CD14-positive monocyte (primary cell): ENCODE measurements around the gene PPP2R1B. TPM values are rescaled to one million over a fixed set of nuclear protein-coding genes. Genes with fewer than 3 reads are reported as not detected.

ENCODE experiments used
- DNase-seq, 3 donors: peaks; one replicate each; pipeline ENCODE4 v3.0.0-alpha.2; 2011 to 2022
- H2AFZ ChIP-seq: 2 replicates; pipeline ENCODE4 v1.6.0; 2012; ENCODE audit warnings: mild to moderate bottlenecking, low read depth, low read length, inconsistent platforms; ENCODE audit not compliant: insufficient read depth, poor library complexity, severe bottlenecking
- H3K27ac ChIP-seq, 2 donors: 1 replicate in 1 of 2; 2 replicates in 1 of 2; pipeline ENCODE4 v1.5.1; 2012 to 2013; ENCODE audit warnings: low read length in 2 of 2, control low read depth in 1 of 2, inconsistent platforms in 1 of 2, low read depth in 1 of 2, mild to moderate bottlenecking in 1 of 2
- H3K27me3 ChIP-seq, 2 donors: one replicate each; pipeline versions ENCODE4 v1.6.0 to v1.6.1; 2011 to 2013; ENCODE audit warnings: low read length in 2 of 2; ENCODE audit not compliant: control insufficient read depth in 2 of 2, insufficient read depth in 2 of 2
- H3K36me3 ChIP-seq, 2 donors: replicated peaks in 1 of 2; 1 replicate in 1 of 2; 2 replicates in 1 of 2; pipeline versions ENCODE4 v1.5.1 to v1.6.1; 2012 to 2013; ENCODE audit warnings: low read length in 2 of 2, control low read depth in 1 of 2, inconsistent platforms in 1 of 2, mild to moderate bottlenecking in 1 of 2; ENCODE audit not compliant: insufficient read depth in 2 of 2, control insufficient read depth in 1 of 2
- H3K4me1 ChIP-seq, 2 donors: 1 replicate in 1 of 2; 2 replicates in 1 of 2; pipeline versions ENCODE4 v1.5.1 to v1.6.1; 2012 to 2013; ENCODE audit warnings: low read length in 2 of 2, control low read depth in 1 of 2, inconsistent platforms in 1 of 2, mild to moderate bottlenecking in 1 of 2, moderate library complexity in 1 of 2; ENCODE audit not compliant: insufficient read depth in 2 of 2, control insufficient read depth in 1 of 2
- H3K4me2 ChIP-seq: replicated peaks from 2 replicates; pipeline ENCODE3; 2012; ENCODE audit warnings: low read length, moderate library complexity, mild to moderate bottlenecking; ENCODE audit not compliant: poor library complexity, severe bottlenecking; ENCODE audit errors: extremely low read depth
- H3K4me3 ChIP-seq, 3 experiments: fragments of 200-600 bp in 1 of 3; sonication (generic) in 1 of 3; replicated peaks in 1 of 3; 1 replicate in 2 of 3; 2 replicates in 1 of 3; pipeline ENCODE4 v1.5.1; 2011 to 2013; ENCODE audit warnings: low read length in 3 of 3, mild to moderate bottlenecking in 3 of 3, control low read depth in 2 of 3, low read depth in 2 of 3, inconsistent platforms in 1 of 3, moderate library complexity in 1 of 3
- H3K79me2 ChIP-seq: 2 replicates; pipeline ENCODE4 v1.6.0; 2012; ENCODE audit warnings: mild to moderate bottlenecking, control low read depth, inconsistent platforms, low read length, moderate library complexity; ENCODE audit not compliant: insufficient read depth
- H3K9ac ChIP-seq: 2 replicates; pipeline ENCODE4 v1.6.0; 2017; ENCODE audit warnings: low read length, mild to moderate bottlenecking; ENCODE audit not compliant: insufficient read depth, poor library complexity, severe bottlenecking
- H3K9me3 ChIP-seq, 2 donors: replicated peaks in 1 of 2; 1 replicate in 1 of 2; 2 replicates in 1 of 2; pipeline versions ENCODE4 v1.5.1 to v1.6.1; 2012 to 2013; ENCODE audit warnings: low read length in 2 of 2, control low read depth in 1 of 2; ENCODE audit not compliant: control insufficient read depth in 1 of 2, insufficient read depth in 1 of 2
- H4K20me1 ChIP-seq: 2 replicates; pipeline ENCODE4 v1.6.0; 2012; ENCODE audit warnings: mild to moderate bottlenecking, low read length, control low read depth, moderate library complexity; ENCODE audit not compliant: insufficient read depth
- H3K27ac Mint-ChIP-seq, 7 donors: one replicate each; pipeline ENCODE4 v1.8.0; 2020; ENCODE audit warnings: mild to moderate bottlenecking in 7 of 7, mixed read lengths in 7 of 7, moderate library complexity in 6 of 7, inconsistent platforms in 2 of 7
- H3K27me3 Mint-ChIP-seq, 3 donors: one replicate each; pipeline ENCODE4 v1.8.0; 2021 to 2022; ENCODE audit warnings: low read depth in 3 of 3, mild to moderate bottlenecking in 3 of 3, mixed read lengths in 3 of 3, moderate library complexity in 3 of 3, inconsistent platforms in 1 of 3
- H3K36me3 Mint-ChIP-seq, 2 donors: one replicate each; pipeline ENCODE4 v1.8.0; 2020; ENCODE audit warnings: mixed read lengths in 2 of 2, inconsistent platforms in 1 of 2, mild to moderate bottlenecking in 1 of 2
- H3K4me1 Mint-ChIP-seq: one replicate; pipeline ENCODE4 v1.8.0; 2020; ENCODE audit warnings: mild to moderate bottlenecking, mixed read lengths
- H3K4me3 Mint-ChIP-seq, 2 donors: one replicate each; pipeline ENCODE4 v1.8.0; 2020; ENCODE audit warnings: mild to moderate bottlenecking in 2 of 2, mixed read lengths in 2 of 2, moderate library complexity in 1 of 2
- H3K9me3 Mint-ChIP-seq, 7 donors: one replicate each; pipeline ENCODE4 v1.8.0; 2020 to 2022; ENCODE audit warnings: mixed read lengths in 7 of 7, mild to moderate bottlenecking in 6 of 7, moderate library complexity in 6 of 7, inconsistent platforms in 2 of 7
- WGBS: methylation state at CpG from one replicate; pipeline ENCODE4 v1.1.5; 2013; ENCODE audit warnings: missing lambda C conversion rate; ENCODE audit not compliant: insufficient coverage; 5-methylcytosine and 5-hydroxymethylcytosine counted together
- intact Hi-C, 2 donors: fragments of 100-400 bp; cut with micrococcal nuclease; formaldehyde crosslinking; loops; one replicate each; pipeline versions ENCODE4 v1.15.0 to v1.15.1; 2023
- polyA plus RNA-seq, 3 donors: library from polyadenylated mRNA; depleted of rRNA in 1 of 3; unstranded in 2 of 3; stranded (reverse) in 1 of 3; fragments of 300-500 nt in 2 of 3; fragments of >200 nt in 1 of 3; fragmentation: Illumina TruSeq in 2 of 3; gene quantifications; 1 replicate in 2 of 3; 2 replicates in 1 of 3; pipeline ENCODE4 v1.2.3, GENCODE V29; 2012 to 2021
- TF ChIP-seq, protein P1 (sequence below): fragments of 200-600 bp; IDR thresholded peaks from one replicate; pipeline ENCODE4 v1.8.0; 2022; ENCODE audit warnings: antibody characterized with exemption, mild to moderate bottlenecking

Gene PPP2R1B
- polyA plus RNA-seq, 3 donors = 5.4 to 16.9 (median 11.2) TPM

DNA sequence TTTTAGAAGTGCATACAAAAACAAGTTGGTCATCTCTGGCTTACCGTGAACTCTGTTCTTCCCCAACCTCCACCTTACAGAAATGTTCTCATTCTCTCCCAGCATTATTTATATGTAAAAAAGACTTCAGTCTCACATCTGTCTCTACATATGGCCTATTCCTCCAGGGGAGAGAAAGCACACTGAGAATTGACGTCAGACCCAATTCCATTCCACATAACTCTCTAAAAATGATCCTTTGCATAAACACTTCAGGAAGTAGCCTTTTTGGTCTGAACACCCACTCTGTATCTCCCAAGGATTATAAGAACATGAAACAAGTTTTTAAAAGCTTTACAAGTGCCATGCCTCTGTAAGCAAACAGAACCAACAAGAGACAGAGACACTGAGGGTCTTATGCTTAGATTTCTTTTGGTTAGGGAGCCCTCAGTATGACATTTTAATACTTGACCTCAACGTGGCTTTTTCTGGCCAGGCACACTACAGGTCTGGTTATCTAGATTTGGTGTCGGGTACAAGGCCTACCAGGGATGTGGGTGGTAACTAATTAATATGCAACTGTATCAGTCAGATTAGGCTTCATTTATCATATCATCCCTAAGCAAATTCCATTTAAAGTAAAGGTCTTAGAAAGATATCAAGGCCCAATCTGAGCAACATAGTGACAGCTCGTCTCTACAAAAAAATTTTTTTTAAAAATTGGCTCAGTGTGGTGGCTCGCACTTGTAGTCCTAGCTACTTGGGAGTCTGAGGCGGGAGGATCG is 48.5 kb upstream of the PPP2R1B start:
- peaks cover 7% of the 10 kb centered on the region for H3K4me1 Mint-ChIP-seq
- WGBS = 100% methylated on average over 6 of the region's 8 CpGs

DNA sequence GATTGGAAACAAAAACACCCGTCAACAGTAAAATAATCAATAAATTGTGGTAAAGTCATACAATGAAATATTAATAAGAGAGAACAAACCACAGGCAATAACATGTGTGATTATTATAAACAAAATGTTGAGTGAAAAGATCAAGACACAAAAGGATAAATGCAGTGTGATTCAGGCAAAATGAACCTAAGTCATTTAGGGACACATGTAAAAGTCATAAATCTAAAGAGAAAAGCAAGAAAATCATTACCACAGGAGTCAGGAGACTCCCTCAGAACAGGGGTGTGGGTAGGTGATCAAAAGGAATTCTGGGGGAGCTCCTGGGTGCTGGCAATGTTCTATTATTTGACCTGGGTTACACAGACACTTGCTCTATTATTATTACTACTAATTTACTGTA is 47.9 kb upstream of the PPP2R1B start:
- H3K4me3 ChIP-seq = no peak overlapping the region
- no peaks in the 10 kb centered on the region for H3K79me2 ChIP-seq
- intact Hi-C loops = no loop called here
- H3K9ac ChIP-seq = no peak overlapping the region
- TF ChIP-seq, protein P1, sequence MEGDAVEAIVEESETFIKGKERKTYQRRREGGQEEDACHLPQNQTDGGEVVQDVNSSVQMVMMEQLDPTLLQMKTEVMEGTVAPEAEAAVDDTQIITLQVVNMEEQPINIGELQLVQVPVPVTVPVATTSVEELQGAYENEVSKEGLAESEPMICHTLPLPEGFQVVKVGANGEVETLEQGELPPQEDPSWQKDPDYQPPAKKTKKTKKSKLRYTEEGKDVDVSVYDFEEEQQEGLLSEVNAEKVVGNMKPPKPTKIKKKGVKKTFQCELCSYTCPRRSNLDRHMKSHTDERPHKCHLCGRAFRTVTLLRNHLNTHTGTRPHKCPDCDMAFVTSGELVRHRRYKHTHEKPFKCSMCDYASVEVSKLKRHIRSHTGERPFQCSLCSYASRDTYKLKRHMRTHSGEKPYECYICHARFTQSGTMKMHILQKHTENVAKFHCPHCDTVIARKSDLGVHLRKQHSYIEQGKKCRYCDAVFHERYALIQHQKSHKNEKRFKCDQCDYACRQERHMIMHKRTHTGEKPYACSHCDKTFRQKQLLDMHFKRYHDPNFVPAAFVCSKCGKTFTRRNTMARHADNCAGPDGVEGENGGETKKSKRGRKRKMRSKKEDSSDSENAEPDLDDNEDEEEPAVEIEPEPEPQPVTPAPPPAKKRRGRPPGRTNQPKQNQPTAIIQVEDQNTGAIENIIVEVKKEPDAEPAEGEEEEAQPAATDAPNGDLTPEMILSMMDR = no peak
- H3K27me3 ChIP-seq = no peaks in the 10 kb centered on the region
- no peak overlapping the region for H2AFZ ChIP-seq
- H3K4me2 ChIP-seq = no peak overlapping the region
- H4K20me1 ChIP-seq = no peaks in the 10 kb centered on the region
- peaks cover 11 to 39% of the 10 kb centered on the region in 2 donors for H3K36me3 Mint-ChIP-seq
- H3K4me1 ChIP-seq = peaks cover 0 to under 1% of the 10 kb centered on the region in 2 donors
- peaks cover 4% of the 10 kb centered on the region for H3K4me1 Mint-ChIP-seq
- no peak for DNase-seq
- H3K4me3 Mint-ChIP-seq = no peak overlapping the region
- no peak overlapping the region for H3K27ac Mint-ChIP-seq
- no peaks in the 10 kb centered on the region for H3K9me3 Mint-ChIP-seq
- no peaks in the 10 kb centered on the region for H3K9me3 ChIP-seq
- peaks cover 5 to 32% of the 10 kb centered on the region in 2 donors for H3K36me3 ChIP-seq
- no CpG with 5 or more reads among the region's 1 CpG for WGBS
- H3K27me3 Mint-ChIP-seq = no peaks in the 10 kb centered on the region
- H3K27ac ChIP-seq = no peak overlapping the region

More for the DNA sequence above, 48.5 kb upstream of the PPP2R1B start:
- intact Hi-C loops = no loop called here
- no peak overlapping the region for H3K4me2 ChIP-seq
- H3K27ac ChIP-seq = no peak overlapping the region
- Mint-ChIP-seq H3K9me3 (no peaks in the 10 kb centered on the region), H3K27me3 (no peaks in the 10 kb centered on the region), H3K4me3 (no peak overlapping the region), H3K27ac (no peak overlapping the region), H3K36me3 (peaks cover 10 to 33% of the 10 kb centered on the region in 2 donors)
- peaks cover 5 to 25% of the 10 kb centered on the region in 2 donors for H3K36me3 ChIP-seq
- TF ChIP-seq, protein P1 = no peak
- H3K79me2 ChIP-seq = no peaks in the 10 kb centered on the region
- H3K9ac ChIP-seq = no peak overlapping the region
- no peak for DNase-seq
- H3K4me1 ChIP-seq = peaks cover 0 to 4% of the 10 kb centered on the region in 2 donors
- no peaks in the 10 kb centered on the region for H4K20me1 ChIP-seq
- no peak overlapping the region for H3K4me3 ChIP-seq
- no peak overlapping the region for H2AFZ ChIP-seq
- no peaks in the 10 kb centered on the region for H3K27me3 ChIP-seq
- H3K9me3 ChIP-seq = no peaks in the 10 kb centered on the region
